BE2C (cell line): Measurements from ENCODE around the gene ACTL8.

Experiments used
- DNase-seq: peaks from one replicate; pipeline ENCODE4 v3.0.0-alpha.2; 2020
- H3K27me3 ChIP-seq: fragments of 250-450 bp; sonication (Bioruptor Pico); 2 replicates; pipeline ENCODE4 v1.5.1; 2020; ENCODE audit warnings: mild to moderate bottlenecking
- H3K36me3 ChIP-seq: fragments of 250-450 bp; sonication (Bioruptor Pico); 2 replicates; pipeline ENCODE4 v1.5.1; 2020; ENCODE audit warnings: mild to moderate bottlenecking
- H3K4me1 ChIP-seq: fragments of 250-450 bp; sonication (Bioruptor Pico); 2 replicates; pipeline ENCODE4 v1.5.1; 2020
- H3K4me3 ChIP-seq: 2 replicates; pipeline ENCODE4 v1.5.1; 2011; ENCODE audit warnings: low read depth, low read length
- H3K9me3 ChIP-seq: fragments of 250-450 bp; sonication (Bioruptor Pico); 2 replicates; pipeline ENCODE4 v1.5.1; 2020
- TF ChIP-seq, protein P1 (sequence below): IDR thresholded peaks from 2 replicates; pipeline ENCODE4 v1.5.1; 2012; ENCODE audit warnings: mild to moderate bottlenecking, low read depth, low read length

The ACTL8 gene

DNA sequence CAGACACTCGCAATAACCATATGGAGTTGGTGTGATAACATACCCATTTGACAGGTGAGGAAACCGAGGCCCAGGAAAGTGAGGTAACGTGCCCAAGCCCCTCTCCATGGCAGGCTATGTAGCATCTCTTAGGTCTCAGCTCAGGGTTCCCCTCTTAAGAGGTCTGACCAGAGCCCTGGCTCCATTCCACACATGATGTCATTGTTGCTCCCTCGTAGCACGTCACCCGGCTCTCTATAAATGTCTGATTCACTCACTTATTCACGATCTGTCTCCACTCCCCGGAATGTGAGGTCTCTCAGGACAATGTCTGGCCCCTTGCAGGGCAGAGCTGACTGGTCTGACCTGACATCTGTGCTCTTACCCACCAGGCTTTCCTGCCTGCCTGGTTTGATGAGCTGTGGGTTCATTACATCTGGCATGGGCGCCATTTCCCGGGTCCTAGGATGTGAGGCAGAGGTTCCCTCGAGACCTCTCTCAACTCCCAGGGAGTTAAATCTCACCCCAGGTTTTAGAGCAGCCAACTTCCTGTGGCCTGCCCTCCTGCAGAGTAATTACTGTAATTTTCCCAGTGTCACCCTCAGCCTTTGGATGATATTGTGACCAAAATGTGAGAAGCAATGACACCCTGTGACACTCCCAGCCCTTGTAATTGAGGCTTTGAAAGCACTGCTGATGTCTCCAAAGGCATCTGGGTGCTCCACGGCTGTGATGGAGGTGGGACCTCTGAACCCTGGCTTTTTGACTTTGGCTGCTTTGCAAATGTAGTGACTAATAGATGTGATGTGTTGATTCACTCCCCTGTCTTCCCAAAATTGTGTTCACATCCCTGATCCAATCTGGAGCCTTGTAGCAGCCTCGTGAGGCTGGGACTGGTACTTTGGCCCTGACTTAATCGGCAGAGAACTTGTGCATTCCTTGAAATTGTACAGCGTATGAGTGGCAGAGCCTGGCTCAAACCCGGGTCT lies 10.6 kb downstream of the ACTL8 start:
- no peak overlapping the region for H3K4me3 ChIP-seq
- no peak for DNase-seq

DNA sequence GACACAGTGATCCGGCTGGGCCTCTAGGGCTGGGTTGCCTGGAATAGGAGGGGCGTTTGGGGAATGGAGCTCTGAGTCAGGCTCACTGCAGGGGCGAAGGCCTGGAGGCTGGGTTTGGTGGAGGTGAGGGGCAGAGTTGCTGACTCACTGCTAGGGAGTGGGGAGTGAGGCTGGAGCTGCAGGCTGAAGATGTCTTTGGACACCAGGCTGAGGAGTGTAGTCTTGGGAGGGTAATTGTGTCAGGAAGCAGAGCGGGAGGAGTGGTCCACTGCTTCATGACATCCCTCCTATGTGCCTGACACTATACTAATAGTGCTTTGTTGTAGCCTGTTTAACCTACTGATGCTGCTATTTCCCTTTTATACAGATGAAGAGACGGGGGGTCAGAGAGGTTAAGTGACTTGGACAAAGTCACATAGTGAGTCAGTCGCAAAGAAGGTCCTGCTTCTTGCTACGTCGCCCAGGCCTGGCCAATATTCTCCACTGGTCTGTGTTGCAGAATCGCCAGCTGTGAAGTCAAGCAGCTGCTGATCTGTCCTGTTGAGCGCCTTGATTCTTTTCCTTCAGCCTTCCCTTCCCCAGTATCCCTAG lies 13.6 kb downstream of the ACTL8 start:
- H3K4me1 ChIP-seq, result peaks cover 4% of the 10 kb centered on the region; the same call in 1 of the 2 replicates
- TF ChIP-seq, protein P1, sequence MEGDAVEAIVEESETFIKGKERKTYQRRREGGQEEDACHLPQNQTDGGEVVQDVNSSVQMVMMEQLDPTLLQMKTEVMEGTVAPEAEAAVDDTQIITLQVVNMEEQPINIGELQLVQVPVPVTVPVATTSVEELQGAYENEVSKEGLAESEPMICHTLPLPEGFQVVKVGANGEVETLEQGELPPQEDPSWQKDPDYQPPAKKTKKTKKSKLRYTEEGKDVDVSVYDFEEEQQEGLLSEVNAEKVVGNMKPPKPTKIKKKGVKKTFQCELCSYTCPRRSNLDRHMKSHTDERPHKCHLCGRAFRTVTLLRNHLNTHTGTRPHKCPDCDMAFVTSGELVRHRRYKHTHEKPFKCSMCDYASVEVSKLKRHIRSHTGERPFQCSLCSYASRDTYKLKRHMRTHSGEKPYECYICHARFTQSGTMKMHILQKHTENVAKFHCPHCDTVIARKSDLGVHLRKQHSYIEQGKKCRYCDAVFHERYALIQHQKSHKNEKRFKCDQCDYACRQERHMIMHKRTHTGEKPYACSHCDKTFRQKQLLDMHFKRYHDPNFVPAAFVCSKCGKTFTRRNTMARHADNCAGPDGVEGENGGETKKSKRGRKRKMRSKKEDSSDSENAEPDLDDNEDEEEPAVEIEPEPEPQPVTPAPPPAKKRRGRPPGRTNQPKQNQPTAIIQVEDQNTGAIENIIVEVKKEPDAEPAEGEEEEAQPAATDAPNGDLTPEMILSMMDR, result no peak
- H3K9me3 ChIP-seq, result no peaks in the 10 kb centered on the region
- no peaks in the 10 kb centered on the region for H3K36me3 ChIP-seq
- H3K4me3 ChIP-seq, result no peak overlapping the region
- no peak for DNase-seq
- H3K27me3 ChIP-seq, result no peaks in the 10 kb centered on the region

More for the DNA sequence above, 10.6 kb downstream of the ACTL8 start:
- Histone ChIP-seq H3K36me3 (no peaks in the 10 kb centered on the region), H3K27me3 (no peaks in the 10 kb centered on the region), H3K4me1 (no peaks in the 10 kb centered on the region), H3K9me3 (no peaks in the 10 kb centered on the region)
- TF ChIP-seq, protein P1, result no peak

DNA sequence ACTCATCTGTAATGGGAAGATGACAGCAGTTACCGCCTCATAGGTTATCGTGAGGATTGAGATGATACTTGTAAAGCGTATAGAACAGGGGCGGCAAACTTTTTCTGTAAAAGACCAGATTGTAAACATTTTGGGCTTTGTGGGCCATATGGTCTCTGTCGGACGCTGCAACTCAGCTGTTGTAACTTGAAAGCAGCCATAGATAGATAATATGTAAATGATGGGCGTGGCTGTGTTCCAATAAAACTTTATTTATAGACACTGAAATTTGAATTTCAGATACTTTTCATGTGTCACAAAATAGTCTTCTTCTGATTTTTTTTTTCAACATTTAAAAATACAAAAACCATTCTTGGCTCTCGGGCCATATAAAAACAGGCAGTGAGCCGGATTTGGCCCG lies 15.8 kb downstream of the ACTL8 start:
- no peak for DNase-seq
- Histone ChIP-seq H3K9me3 (no peaks in the 10 kb centered on the region), H3K36me3 (no peaks in the 10 kb centered on the region), H3K4me3 (no peak overlapping the region), H3K4me1 (peaks cover 4% of the 10 kb centered on the region; the same call in 1 of the 2 replicates), H3K27me3 (no peaks in the 10 kb centered on the region)
- TF ChIP-seq, protein P1, result no peak

DNA sequence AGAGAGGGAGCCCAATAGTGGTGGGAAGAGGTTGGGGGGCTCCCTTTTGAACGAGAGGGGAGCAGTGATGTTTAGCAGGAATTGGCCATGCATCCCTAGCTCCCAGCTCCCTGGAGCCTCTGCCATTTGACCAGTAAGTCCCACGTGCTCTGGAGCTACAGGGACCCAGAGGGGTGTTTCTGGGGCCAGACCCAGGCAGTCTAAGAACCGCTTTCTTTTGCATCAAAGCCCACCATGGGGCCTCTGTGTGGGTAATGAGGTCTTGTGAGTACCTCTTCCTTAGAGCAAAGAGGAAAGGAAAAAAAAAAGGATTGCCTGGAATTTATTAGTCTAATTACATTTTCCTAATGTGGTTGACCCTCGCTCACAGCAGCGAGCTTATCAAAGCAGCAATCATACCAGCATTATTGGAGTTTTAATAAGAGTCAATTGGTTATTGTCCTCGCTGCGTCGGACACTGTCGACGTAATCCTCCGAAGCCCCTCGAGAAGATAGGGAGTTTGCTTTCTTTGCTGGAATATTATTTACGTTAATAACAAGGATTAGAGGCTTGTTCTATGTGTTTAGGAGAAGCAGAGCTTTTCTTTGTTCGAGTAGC lies 17.6 kb downstream of the ACTL8 start:
- no peaks in the 10 kb centered on the region for H3K27me3 ChIP-seq
- no peaks in the 10 kb centered on the region for H3K9me3 ChIP-seq
- DNase-seq, result peak; percentile 13
- TF ChIP-seq, protein P1, result no peak
- peak overlapping the region; percentile 20 for H3K4me3 ChIP-seq
- no peaks in the 10 kb centered on the region for H3K36me3 ChIP-seq
- peaks cover 4% of the 10 kb centered on the region; the same call in 1 of the 2 replicates for H3K4me1 ChIP-seq

DNA sequence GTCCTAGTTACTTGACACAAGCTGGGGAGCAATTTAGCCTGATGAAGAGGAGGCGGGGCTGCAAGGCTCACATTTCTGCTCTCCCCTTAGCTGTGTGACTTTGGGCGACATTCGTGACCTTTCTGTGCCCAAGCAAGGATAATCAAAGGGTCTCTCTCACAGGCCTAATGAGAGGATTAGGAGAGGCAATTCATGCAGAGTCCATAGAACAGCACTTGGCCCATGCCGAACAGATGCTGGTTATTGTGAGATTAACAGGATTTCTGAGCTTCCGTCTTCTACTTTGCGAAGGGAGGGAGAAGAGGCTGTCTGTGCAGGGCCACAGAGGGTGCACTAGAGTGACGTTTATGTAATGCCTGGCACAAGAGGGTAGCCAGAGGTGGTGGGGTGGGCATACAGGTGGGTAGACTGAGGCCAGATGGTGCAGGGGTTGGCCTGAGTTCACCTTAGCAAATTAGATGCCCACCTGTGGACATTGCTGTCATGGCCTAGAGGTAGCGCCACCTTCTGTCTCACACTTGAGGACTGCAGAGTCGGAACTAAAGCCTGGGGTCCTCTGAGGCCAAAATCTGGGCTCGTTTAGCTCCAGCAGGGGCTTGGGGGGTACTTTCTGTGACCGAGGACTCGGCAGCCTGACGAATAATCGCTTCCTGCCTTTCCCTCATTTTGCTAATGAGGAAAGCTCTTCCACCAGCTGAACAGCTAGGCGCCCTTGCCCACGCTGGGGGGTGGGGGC lies 18.6 kb downstream of the ACTL8 start:
- no peak for DNase-seq
- H3K36me3 ChIP-seq, result no peaks in the 10 kb centered on the region
- H3K4me1 ChIP-seq, result peaks cover 4% of the 10 kb centered on the region; the same call in 1 of the 2 replicates
- H3K27me3 ChIP-seq, result no peaks in the 10 kb centered on the region
- TF ChIP-seq, protein P1, result no peak
- no peaks in the 10 kb centered on the region for H3K9me3 ChIP-seq
- H3K4me3 ChIP-seq, result no peak overlapping the region
